Measurements from ENCODE around the gene CTIF. TPM values are rescaled to one million over a fixed set of nuclear protein-coding genes. Genes with fewer than 3 reads are reported as not detected.

Gene CTIF
- total RNA-seq, 1 donor from 2014 or later = 51.5 TPM

DNA sequence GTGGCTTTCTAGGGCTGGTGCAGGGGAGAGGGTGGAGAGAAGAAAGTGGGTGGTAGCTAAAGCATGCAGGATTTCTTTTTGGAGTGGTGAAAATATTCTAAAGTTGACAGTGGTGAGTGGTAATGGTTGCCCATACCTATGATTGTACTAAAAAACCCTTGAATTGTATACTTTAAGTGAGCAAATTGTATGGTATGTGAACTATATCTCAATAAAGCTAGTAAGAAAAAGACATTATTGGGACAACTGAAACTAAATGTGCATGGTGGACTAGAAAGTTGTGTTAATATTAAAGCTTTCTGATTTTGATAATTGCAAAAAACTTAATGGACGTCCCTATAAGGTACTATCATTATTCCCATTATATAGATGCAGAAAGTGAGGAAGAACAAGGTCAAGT, 361.6 kb downstream of the CTIF start:
- Mint-ChIP-seq H3K36me3 (ENCODE audit: low read depth, unreplicated experiment) (peaks cover 16% of the 10 kb centered on the region), H3K9me3 (ENCODE audit: unreplicated experiment) (no peaks in the 10 kb centered on the region), H3K4me3 (ENCODE audit: unreplicated experiment) (no peak overlapping the region), H3K4me1 (ENCODE audit: unreplicated experiment) (peaks cover 4% of the 10 kb centered on the region), H3K27ac (ENCODE audit: unreplicated experiment) (no peak overlapping the region), H3K27me3 (ENCODE audit: unreplicated experiment) (peaks cover 2% of the 10 kb centered on the region)
- no peak for DNase-seq (ENCODE audit: low spot score)
- TF ChIP-seq, protein P1, sequence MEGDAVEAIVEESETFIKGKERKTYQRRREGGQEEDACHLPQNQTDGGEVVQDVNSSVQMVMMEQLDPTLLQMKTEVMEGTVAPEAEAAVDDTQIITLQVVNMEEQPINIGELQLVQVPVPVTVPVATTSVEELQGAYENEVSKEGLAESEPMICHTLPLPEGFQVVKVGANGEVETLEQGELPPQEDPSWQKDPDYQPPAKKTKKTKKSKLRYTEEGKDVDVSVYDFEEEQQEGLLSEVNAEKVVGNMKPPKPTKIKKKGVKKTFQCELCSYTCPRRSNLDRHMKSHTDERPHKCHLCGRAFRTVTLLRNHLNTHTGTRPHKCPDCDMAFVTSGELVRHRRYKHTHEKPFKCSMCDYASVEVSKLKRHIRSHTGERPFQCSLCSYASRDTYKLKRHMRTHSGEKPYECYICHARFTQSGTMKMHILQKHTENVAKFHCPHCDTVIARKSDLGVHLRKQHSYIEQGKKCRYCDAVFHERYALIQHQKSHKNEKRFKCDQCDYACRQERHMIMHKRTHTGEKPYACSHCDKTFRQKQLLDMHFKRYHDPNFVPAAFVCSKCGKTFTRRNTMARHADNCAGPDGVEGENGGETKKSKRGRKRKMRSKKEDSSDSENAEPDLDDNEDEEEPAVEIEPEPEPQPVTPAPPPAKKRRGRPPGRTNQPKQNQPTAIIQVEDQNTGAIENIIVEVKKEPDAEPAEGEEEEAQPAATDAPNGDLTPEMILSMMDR (IDR thresholded peaks at IDR 0.05; ENCODE audit: unreplicated experiment) = no peak

DNA sequence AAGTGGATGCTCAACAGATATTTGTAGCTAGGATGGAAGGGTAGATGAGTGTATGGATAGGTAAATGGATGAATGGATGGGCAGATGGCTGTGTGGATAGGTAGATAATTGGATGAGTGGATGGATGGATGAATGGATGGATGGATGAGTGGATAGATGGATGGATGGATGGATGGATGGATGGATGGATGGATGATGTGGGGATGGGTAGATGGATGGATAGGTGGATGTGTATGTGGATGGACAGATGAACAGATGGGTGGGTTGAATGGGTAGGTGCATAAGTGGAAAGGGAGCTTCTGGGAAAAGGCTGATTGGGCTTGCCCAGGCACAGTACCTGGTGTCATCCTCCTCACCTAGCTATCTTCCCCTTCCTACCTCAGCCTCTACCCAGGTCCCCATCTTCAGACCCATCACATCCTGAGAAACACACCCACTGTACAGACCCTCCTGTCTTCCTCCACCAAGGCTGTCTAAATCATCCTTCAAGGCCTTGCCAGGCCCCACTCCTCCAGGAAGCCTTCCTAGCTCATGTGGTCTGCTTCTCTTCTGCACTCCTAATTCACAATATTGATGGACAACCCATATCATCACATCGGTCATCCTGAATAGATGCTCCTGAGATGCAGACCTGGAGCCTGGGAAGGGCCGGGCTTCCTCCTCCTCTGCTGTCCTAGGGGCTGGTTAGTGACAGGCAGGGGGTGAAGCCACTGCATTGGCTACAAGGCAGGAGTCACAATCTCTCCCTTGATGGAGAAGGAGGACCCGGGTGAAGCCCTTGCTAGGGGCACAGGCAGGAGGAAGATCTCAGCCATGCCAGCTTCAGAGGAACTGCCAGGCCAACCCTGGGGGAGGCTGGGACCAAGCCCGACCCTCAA, 362.6 kb downstream of the CTIF start:
- no peaks in the 10 kb centered on the region for H3K9me3 Mint-ChIP-seq (ENCODE audit: unreplicated experiment)
- no peak for DNase-seq (ENCODE audit: low spot score)
- H3K27me3 Mint-ChIP-seq (ENCODE audit: unreplicated experiment) = peaks cover 2% of the 10 kb centered on the region
- TF ChIP-seq, protein P1 (IDR thresholded peaks at IDR 0.05; ENCODE audit: unreplicated experiment) = no peak
- H3K4me1 Mint-ChIP-seq (ENCODE audit: unreplicated experiment) = peaks cover 4% of the 10 kb centered on the region
- no peak overlapping the region for H3K4me3 Mint-ChIP-seq (ENCODE audit: unreplicated experiment)
- H3K36me3 Mint-ChIP-seq (ENCODE audit: low read depth, unreplicated experiment) = peaks cover 16% of the 10 kb centered on the region
- no peak overlapping the region for H3K27ac Mint-ChIP-seq (ENCODE audit: unreplicated experiment)

DNA sequence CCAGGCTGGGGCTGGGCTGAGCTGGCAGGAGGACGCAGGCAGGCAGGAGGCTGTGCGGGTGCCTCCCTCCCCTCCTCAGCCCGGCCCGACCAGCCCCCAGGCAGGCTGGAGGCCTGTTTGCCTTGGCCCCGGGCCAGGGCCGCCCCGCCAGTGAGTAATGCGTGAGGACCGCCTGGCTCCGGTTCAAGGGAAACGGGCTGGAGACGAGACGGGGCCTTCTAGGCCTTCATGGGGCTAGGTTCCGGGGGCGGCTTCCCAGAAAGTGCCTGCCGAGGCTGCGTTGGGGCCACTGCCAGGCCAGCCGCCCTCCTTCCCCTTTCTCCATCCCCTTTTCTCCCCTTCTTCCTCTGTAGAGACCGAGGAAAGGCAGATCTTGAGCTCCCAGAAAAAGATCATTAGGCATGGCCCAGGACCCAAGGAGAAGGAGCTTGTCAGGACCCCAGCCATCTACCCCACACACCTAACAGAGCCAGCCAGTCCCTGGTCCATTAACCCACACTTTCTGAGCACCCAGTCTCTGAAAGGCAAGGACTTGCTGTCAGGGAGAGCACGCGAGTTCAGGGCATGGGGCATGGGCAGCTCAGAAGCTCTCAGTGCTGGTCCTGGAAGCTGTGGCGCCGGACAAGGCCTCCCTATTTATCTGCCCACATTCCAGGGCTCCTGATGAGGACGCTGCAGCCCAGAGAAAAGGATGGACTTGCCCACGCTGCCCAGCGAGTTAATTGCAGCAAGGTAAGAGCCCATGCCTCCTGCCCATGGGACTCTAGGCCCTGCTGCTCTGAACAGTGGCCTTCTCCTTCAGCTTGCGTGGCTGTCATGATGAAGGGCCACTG, 363.4 kb downstream of the CTIF start:
- H3K9me3 Mint-ChIP-seq (ENCODE audit: unreplicated experiment) = no peaks in the 10 kb centered on the region
- TF ChIP-seq, protein P1 (IDR thresholded peaks at IDR 0.05; ENCODE audit: unreplicated experiment) = no peak
- peaks cover 16% of the 10 kb centered on the region for H3K36me3 Mint-ChIP-seq (ENCODE audit: low read depth, unreplicated experiment)
- H3K4me3 Mint-ChIP-seq (ENCODE audit: unreplicated experiment) = no peak overlapping the region
- DNase-seq (ENCODE audit: low spot score) = no peak
- no peaks in the 10 kb centered on the region for H3K4me1 Mint-ChIP-seq (ENCODE audit: unreplicated experiment)
- H3K27ac Mint-ChIP-seq (ENCODE audit: unreplicated experiment) = no peak overlapping the region
- peaks cover 2% of the 10 kb centered on the region for H3K27me3 Mint-ChIP-seq (ENCODE audit: unreplicated experiment)

DNA sequence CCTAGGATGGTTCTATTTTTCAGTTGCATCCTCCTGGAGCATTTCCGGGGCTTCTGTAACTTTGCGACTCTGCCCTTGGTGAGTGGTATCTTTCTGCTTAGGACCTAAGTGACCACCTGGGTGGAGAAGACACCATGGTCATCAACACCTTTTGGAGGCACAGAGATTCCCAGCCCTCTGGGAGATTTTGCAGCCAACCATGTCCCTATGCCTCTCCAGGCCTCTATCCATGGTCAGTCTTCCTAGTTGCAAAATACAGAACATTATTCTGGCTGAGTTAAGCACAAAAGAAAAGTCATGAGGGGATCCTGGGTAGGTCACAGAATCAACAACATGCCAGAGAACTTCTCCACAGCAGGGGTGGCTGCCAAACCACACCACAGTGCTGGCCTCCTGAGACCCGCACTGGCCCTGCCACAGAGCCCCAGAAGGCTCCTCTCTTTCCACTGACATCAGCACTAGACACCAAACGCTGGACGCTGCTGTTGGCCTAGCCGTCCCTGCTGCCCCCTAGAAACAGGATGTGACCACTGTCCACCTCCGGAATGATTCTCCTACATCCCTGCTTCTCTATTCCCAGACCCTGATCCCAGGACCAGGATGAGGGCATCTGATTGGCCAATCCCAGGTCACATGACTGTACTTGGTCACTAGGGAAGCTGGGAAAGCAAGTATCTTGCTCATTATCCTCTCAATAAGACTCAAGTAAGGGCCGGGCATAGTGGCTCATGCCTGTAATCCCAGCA, 364.2 kb downstream of the CTIF start:
- Mint-ChIP-seq H3K9me3 (ENCODE audit: unreplicated experiment) (no peaks in the 10 kb centered on the region), H3K36me3 (ENCODE audit: low read depth, unreplicated experiment) (peaks cover 16% of the 10 kb centered on the region), H3K27me3 (ENCODE audit: unreplicated experiment) (peaks cover 2% of the 10 kb centered on the region), H3K27ac (ENCODE audit: unreplicated experiment) (no peak overlapping the region), H3K4me3 (ENCODE audit: unreplicated experiment) (no peak overlapping the region), H3K4me1 (ENCODE audit: unreplicated experiment) (no peaks in the 10 kb centered on the region)
- TF ChIP-seq, protein P1 (IDR thresholded peaks at IDR 0.05; ENCODE audit: unreplicated experiment) = no peak
- DNase-seq (ENCODE audit: low spot score) = no peak
